Stimulated activated CD8-positive, alpha-beta memory T cell treated with anti-CD3 and anti-CD28 coated beads, Interleukin-12 subunit alpha, Interleukin-12 subunit beta, amount 100 ng/mL, for 1 hour (primary cell): ENCODE data around the gene UGT1A9.

Experiments
- DNase-seq: peaks from one replicate; pipeline ENCODE4 v3.0.0-alpha.2; 2020; ENCODE audit warnings: low read depth

The UGT1A9 gene

GRCh38 chr2:233758849-233759248, 87.2 kb downstream of the UGT1A9 start:
- no peak for DNase-seq

GRCh38 chr2:233760043-233760442, 88.3 kb downstream of the UGT1A9 start, which contains the start of gene UGT1A1:
Gene UGT1A1, plus strand, starts transcription at chr2:233760270. Its CDS starts 18 bp downstream, at chr2:233760288.
- no peak for DNase-seq

- DNase-seq, result no peak
Observed at GRCh38 chr2:233761040-233761769, 89.5 kb downstream of the UGT1A9 start.

- DNase-seq, result no peak
Observed at GRCh38 chr2:233764264-233764663, 92.6 kb downstream of the UGT1A9 start.

- no peak for DNase-seq
Observed at GRCh38 chr2:233764761-233765160, 93.1 kb downstream of the UGT1A9 start.

- no peak for DNase-seq
Observed at GRCh38 chr2:233766416-233766815, 94.7 kb downstream of the UGT1A9 start.

- DNase-seq, result no peak
Observed at GRCh38 chr2:233768076-233768475, 96.4 kb downstream of the UGT1A9 start.

- DNase-seq, result no peak
Observed at GRCh38 chr2:233769260-233769659, 97.6 kb downstream of the UGT1A9 start.

GRCh38 chr2:233772153-233772552, 100.5 kb downstream of the UGT1A9 start:
- no peak for DNase-seq

GRCh38 chr2:233772583-233772982, 100.9 kb downstream of the UGT1A9 start:
- DNase-seq, result no peak

GRCh38 chr2:233773854-233774253, 102.2 kb downstream of the UGT1A9 start:
- no peak for DNase-seq

GRCh38 chr2:233775414-233775813, 103.7 kb downstream of the UGT1A9 start:
- DNase-seq, result no peak

- no peak for DNase-seq
Observed at GRCh38 chr2:233778030-233778429, 106.3 kb downstream of the UGT1A9 start, which contains the start of gene MROH2A. Gene MROH2A, plus strand, starts transcription at chr2:233778330. Its CDS starts 1,029 bp downstream, at chr2:233779359.

- DNase-seq, result no peak
Observed at GRCh38 chr2:233779722-233780121, 108.0 kb downstream of the UGT1A9 start.

- DNase-seq, result no peak
Observed at GRCh38 chr2:233780771-233781170, 109.1 kb downstream of the UGT1A9 start.

- no peak for DNase-seq
Observed at GRCh38 chr2:233789554-233789953, 117.9 kb downstream of the UGT1A9 start.

- DNase-seq, result no peak
Observed at GRCh38 chr2:233791151-233791882, 119.6 kb downstream of the UGT1A9 start.

- DNase-seq, result no peak
Observed at GRCh38 chr2:233791883-233792329, 120.2 kb downstream of the UGT1A9 start.

- DNase-seq, result no peak
Observed at GRCh38 chr2:233792720-233793119, 121.0 kb downstream of the UGT1A9 start.

GRCh38 chr2:233793465-233794127, 121.9 kb downstream of the UGT1A9 start:
- DNase-seq, result no peak

GRCh38 chr2:233794128-233794658, 122.5 kb downstream of the UGT1A9 start:
- no peak for DNase-seq

GRCh38 chr2:233795735-233796171, 124.1 kb downstream of the UGT1A9 start:
- no peak for DNase-seq
